ENCODE data around the gene MARK1.

The MARK1 gene

GRCh38 chr1:220698607-220699016 lies 170.7 kb downstream of the MARK1 start:
- no peak overlapping the region for H2AFZ ChIP-seq
- H3K36me3 ChIP-seq (ENCODE audit: control insufficient read depth, insufficient read depth, low read length) = no peaks in the 10 kb centered on the region
- H3K27ac ChIP-seq = no peak overlapping the region
- H3K9me3 ChIP-seq (ENCODE audit: control insufficient read depth, low read length) = no peaks in the 10 kb centered on the region
- no peak overlapping the region for H3K9ac ChIP-seq
- TF ChIP-seq, protein P1, sequence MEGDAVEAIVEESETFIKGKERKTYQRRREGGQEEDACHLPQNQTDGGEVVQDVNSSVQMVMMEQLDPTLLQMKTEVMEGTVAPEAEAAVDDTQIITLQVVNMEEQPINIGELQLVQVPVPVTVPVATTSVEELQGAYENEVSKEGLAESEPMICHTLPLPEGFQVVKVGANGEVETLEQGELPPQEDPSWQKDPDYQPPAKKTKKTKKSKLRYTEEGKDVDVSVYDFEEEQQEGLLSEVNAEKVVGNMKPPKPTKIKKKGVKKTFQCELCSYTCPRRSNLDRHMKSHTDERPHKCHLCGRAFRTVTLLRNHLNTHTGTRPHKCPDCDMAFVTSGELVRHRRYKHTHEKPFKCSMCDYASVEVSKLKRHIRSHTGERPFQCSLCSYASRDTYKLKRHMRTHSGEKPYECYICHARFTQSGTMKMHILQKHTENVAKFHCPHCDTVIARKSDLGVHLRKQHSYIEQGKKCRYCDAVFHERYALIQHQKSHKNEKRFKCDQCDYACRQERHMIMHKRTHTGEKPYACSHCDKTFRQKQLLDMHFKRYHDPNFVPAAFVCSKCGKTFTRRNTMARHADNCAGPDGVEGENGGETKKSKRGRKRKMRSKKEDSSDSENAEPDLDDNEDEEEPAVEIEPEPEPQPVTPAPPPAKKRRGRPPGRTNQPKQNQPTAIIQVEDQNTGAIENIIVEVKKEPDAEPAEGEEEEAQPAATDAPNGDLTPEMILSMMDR (IDR thresholded peaks at IDR 0.05) = no peak
- no peak overlapping the region for H3K4me2 ChIP-seq (ENCODE audit: low read length)
- H3K4me3 ChIP-seq (ENCODE audit: low read depth, low read length) = no peak overlapping the region
- H3K4me1 ChIP-seq = no peaks in the 10 kb centered on the region
- H3K79me2 ChIP-seq = no peaks in the 10 kb centered on the region
- no peaks in the 10 kb centered on the region for H3K27me3 ChIP-seq (ENCODE audit: control insufficient read depth, insufficient read depth, low read length)

DNA sequence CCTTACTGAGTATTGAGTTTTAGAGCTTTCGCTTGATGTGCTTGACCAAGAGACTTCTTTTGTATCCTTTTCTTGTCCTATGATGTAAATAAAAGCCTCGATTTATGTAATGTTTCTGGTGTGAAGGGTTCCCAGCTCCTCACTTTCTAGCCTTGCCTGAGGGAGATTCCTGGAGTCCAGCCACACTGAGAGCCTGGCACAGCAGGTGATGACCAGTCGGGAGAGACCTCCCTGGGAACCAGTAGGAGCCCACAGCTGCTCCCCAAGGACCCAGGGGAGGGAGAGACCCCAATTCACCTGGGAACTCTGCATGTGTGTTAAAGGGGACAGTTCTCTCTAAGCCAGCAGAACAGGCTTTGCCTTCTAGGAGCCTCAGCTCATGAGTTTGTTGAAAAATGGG lies 171.1 kb downstream of the MARK1 start:
- Histone ChIP-seq H2AFZ (no peak overlapping the region), H3K27ac (no peak overlapping the region), H3K79me2 (no peaks in the 10 kb centered on the region), H3K9me3 (ENCODE audit: control insufficient read depth, low read length) (no peaks in the 10 kb centered on the region), H3K27me3 (ENCODE audit: control insufficient read depth, insufficient read depth, low read length) (no peaks in the 10 kb centered on the region), H3K9ac (no peak overlapping the region), H3K36me3 (ENCODE audit: control insufficient read depth, insufficient read depth, low read length) (no peaks in the 10 kb centered on the region), H3K4me2 (ENCODE audit: low read length) (no peak overlapping the region), H3K4me3 (ENCODE audit: low read depth, low read length) (no peak overlapping the region), H3K4me1 (no peaks in the 10 kb centered on the region)
- TF ChIP-seq, protein P1 (IDR thresholded peaks at IDR 0.05) = no peak

DNA sequence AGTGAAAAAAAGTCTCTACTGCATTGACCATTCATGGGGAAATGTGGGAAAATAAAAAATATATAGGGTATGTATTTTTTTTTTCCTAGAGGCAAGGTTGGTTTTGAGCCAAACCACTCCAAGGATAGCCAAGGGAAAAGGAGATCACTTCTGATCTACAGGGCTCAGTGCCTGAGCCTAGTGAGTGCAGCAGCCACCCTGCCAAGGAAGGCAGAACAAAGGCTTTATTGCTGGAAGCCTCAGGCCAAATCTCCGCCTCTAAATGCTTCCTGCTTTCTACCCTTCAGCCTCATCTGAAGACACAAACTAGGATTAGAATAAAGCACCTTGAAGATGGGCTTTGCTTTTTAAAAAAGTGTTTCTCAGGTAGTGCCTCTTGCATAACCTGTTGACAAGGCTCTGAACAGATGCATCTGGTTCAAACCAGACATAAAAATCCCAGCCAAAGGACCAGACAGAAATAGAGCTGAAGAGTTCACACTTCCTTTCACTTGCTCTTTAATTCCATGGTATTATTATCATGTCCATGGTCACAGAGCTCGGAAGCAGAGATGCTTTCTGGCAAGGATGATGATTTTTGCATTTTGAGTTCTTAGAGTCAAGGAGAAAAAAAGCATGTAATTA lies 172.7 kb downstream of the MARK1 start:
- H2AFZ ChIP-seq = no peak overlapping the region
- no peak overlapping the region for H3K27ac ChIP-seq
- H3K4me3 ChIP-seq (ENCODE audit: low read depth, low read length) = no peak overlapping the region
- H3K9ac ChIP-seq = no peak overlapping the region
- H3K9me3 ChIP-seq (ENCODE audit: control insufficient read depth, low read length) = no peaks in the 10 kb centered on the region
- no peaks in the 10 kb centered on the region for H3K79me2 ChIP-seq
- H3K4me2 ChIP-seq (ENCODE audit: low read length) = no peak overlapping the region
- H3K27me3 ChIP-seq (ENCODE audit: control insufficient read depth, insufficient read depth, low read length) = no peaks in the 10 kb centered on the region
- no peaks in the 10 kb centered on the region for H3K4me1 ChIP-seq
- TF ChIP-seq, protein P1 (IDR thresholded peaks at IDR 0.05) = no peak
- H3K36me3 ChIP-seq (ENCODE audit: control insufficient read depth, insufficient read depth, low read length) = no peaks in the 10 kb centered on the region

DNA sequence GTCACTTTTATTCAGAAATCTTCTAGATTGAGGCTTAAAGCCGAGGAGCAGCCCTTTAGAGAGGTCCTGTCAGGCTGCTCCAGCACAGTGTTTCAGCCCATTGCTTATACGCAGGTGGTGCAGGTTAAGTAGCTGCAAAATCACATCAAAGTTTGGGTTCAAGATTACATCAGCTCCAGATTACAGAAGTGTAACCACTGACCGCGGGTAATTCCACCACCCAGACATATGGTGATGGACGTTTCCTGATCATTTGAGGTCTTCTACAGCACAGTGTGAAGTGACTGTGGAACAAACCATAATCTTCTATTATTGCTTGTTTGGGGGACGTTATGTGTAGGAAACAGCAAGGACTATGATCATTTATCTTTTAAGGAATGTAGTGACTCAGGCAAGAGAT lies 174.0 kb downstream of the MARK1 start:
- Histone ChIP-seq H3K27me3 (ENCODE audit: control insufficient read depth, insufficient read depth, low read length) (no peaks in the 10 kb centered on the region), H3K9ac (no peak overlapping the region), H3K4me3 (ENCODE audit: low read depth, low read length) (no peak overlapping the region), H3K27ac (no peak overlapping the region), H3K4me1 (no peaks in the 10 kb centered on the region), H3K79me2 (no peaks in the 10 kb centered on the region), H3K4me2 (ENCODE audit: low read length) (no peak overlapping the region), H2AFZ (no peak overlapping the region), H3K9me3 (ENCODE audit: control insufficient read depth, low read length) (no peaks in the 10 kb centered on the region), H3K36me3 (ENCODE audit: control insufficient read depth, insufficient read depth, low read length) (no peaks in the 10 kb centered on the region)
- TF ChIP-seq, protein P1 (IDR thresholded peaks at IDR 0.05) = no peak

DNA sequence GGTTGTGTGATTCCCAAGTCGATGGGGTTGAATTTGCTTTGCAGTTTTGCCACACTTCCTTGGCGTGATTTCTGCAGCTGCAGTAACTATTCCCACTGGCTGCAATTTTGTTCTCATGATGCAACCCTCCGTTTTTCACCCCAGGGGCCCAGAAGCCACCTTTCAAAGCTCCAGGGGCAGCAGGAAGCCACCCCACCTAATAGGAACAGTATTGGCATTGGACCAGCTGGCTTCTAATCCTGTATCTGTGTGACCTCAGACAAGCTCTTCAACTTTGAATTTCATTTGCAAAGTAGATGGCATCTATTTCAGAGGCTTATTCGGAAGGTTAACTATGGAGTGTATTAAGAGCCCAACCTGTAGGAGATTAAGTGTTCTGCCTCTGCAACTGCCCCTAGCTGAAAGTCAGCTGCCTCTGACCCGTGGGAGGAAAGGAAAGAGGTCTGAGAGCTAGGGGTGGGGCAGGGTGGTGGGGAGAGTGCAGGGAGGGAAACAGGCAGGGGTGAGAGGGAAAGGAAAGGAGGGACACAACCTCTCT lies 174.9 kb downstream of the MARK1 start:
- H3K36me3 ChIP-seq (ENCODE audit: control insufficient read depth, insufficient read depth, low read length) = no peaks in the 10 kb centered on the region
- H3K4me3 ChIP-seq (ENCODE audit: low read depth, low read length) = no peak overlapping the region
- H3K27me3 ChIP-seq (ENCODE audit: control insufficient read depth, insufficient read depth, low read length) = no peaks in the 10 kb centered on the region
- H3K27ac ChIP-seq = no peak overlapping the region
- no peak overlapping the region for H3K4me2 ChIP-seq (ENCODE audit: low read length)
- H3K9me3 ChIP-seq (ENCODE audit: control insufficient read depth, low read length) = no peaks in the 10 kb centered on the region
- H3K4me1 ChIP-seq = no peaks in the 10 kb centered on the region
- H2AFZ ChIP-seq = no peak overlapping the region
- H3K79me2 ChIP-seq = no peaks in the 10 kb centered on the region
- TF ChIP-seq, protein P1 (IDR thresholded peaks at IDR 0.05) = no peak
- H3K9ac ChIP-seq = no peak overlapping the region

Measured in parathyroid adenoma (tissue), 2 donors.